SIG-M5 treated with dmso at 0.1 percent for 504 hours (cell line): ENCODE measurements around the gene LCMT1.
A peak's percentile ranks its signal among the peaks of the same experiment; 100 is the strongest.

Source experiments
- DNase-seq: peaks from one replicate; lab custom pipeline; 2025; ENCODE audit not compliant: unreplicated experiment; lab: John Stamatoyannopoulos, UW

Gene LCMT1

DNA sequence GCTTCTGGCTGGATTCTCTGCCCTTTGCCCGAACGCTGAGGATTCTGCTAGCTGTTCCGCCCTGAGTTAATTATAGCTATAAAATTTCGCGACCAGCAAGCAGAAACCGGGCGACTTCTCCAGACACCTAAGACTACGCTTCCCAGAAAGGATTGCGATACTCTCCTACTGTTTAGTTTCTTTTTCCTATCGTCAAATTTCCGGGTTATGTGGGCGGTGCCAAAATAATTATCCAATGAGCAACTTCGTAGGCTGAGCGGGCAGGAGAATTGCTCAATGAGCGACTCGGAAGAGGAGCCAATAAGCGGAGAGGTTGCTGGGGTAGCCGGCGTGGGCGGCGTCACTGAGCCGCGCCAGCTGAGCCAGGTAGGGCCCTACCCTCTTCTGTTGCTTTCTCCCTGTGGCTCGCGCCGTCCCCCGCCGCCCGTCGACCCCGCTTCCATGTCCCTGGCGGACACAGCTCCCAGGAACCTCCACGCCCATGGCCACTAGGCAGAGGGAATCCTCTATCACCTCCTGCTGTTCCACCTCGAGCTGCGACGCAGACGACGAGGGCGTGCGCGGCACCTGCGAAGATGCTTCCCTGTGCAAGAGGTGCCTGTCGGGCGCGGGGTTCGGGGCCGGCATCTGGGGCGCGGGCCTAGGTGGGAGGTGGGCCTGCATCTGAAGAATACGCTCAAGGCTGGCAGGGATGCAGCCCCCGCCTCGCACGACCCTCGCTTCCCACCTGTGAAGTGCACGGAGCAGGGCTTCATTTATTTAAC lies at the start of gene LCMT1:
TSS of gene LCMT1 (plus strand) at position 340 of the 764 bp plus-strand sequence. CDS start at position 482, 142 bp downstream.
- peak; percentile 99 for DNase-seq

DNA sequence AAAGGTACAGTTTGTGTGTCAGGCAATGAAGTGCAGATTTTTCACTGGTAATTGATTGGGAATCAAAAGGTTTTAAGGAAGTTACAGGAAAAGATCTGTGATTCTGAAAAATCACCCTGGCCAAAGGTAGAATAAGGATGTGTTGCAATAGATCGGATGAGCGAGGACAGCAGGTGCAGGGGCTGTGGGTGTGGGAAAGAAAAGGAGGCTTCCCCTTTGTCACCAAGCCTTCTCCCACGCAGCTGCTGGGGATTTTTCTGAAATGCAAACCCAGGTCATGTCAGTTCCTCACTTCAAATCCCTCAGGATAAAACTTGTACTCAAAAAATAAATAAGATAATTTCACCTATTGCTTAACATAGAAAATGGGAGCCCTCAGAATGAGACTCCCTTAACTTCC lies 48.4 kb upstream of the LCMT1 start:
- DNase-seq, result no peak

DNA sequence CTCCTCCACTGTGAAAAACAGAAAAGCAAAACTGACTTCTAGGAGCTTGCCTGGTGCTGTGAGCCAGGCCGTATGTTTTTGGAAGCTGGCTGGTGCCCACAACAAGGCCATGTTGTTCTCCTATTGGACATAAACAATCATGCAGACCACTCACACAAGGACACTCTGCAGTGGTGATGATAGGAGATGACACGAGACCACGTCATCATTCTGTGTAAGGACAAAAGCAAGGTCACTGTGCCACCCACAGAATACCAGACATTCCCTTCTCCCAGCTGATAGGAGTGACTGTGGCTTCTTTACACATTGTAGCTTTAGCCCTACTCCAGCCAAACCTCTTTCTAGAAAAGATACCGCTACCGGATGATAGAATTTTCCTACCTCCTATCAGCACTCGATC lies 47.7 kb upstream of the LCMT1 start:
- no peak for DNase-seq

DNA sequence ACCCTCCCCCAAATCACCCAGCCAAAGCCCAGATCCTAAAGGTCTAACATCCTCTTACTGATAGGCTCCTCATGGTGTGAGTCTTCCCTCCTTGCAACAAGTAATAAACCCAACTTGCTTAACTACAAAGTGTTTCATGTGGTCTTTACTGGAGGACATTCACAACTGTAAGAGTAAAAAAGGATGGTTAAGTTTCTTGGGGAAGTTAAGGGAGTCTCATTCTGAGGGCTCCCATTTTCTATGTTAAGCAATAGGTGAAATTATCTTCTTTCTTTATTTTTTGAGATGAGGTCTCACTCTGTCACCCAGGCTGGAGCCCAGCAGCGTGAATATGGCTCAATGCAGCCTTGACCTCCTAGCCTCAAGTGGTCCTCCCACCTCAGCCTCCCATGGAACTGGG lies 47.3 kb upstream of the LCMT1 start:
- DNase-seq, result peak; percentile 30

DNA sequence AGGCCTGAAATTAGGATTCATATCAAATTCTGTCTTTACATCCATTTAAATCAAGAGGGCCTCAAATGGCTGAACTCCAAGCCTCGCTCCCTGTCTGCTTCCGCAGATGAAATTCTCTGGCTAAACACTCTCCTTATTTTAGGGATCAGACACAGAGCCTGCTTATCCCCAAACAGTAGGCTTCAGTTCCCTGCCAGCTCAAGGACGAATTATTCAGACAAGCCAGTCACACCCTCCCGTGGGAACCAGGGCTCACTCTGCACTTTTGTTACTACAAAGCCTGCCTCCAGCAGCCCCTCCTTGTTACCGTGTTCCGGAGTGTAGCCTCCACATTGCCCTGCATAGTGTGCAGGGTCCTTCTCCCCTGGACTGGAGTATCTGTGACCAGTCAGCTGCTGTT lies 46.6 kb upstream of the LCMT1 start:
- no peak for DNase-seq

DNA sequence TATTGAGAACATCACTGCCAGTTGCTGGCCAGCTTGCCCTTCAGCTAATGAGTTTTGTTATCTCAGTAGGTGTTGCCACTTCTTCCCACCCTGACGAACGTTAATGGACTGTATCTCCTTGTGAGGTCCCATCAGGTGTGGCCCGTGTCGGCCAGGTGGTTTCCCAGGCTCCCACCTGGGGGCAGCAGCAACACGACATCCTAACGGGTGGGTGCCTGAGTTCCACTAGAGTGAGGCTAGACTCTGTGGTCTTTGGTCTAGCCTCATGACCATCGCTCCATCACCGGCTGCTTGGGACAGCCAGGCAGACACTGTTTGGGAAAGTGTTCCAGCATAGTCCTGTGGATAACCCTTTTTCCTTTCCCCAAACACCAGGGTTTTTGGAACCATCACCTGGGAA lies 45.6 kb upstream of the LCMT1 start:
- DNase-seq, result no peak

DNA sequence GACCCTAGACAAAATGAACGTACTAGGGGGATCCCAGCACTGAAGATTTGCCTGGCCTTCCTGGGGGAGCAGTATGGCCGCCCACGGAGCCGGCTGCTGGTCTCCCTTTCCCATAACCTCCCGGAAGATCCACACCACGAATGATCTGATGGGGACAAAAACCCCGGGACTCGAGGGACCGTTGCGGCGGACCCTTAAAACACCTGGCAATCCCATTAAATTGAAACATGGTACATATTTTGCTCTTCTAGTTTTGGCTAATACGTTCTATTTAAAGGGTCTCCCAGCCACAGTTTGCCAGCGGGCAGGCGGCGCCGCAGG lies 45.2 kb upstream of the LCMT1 start:
- DNase-seq, result no peak

DNA sequence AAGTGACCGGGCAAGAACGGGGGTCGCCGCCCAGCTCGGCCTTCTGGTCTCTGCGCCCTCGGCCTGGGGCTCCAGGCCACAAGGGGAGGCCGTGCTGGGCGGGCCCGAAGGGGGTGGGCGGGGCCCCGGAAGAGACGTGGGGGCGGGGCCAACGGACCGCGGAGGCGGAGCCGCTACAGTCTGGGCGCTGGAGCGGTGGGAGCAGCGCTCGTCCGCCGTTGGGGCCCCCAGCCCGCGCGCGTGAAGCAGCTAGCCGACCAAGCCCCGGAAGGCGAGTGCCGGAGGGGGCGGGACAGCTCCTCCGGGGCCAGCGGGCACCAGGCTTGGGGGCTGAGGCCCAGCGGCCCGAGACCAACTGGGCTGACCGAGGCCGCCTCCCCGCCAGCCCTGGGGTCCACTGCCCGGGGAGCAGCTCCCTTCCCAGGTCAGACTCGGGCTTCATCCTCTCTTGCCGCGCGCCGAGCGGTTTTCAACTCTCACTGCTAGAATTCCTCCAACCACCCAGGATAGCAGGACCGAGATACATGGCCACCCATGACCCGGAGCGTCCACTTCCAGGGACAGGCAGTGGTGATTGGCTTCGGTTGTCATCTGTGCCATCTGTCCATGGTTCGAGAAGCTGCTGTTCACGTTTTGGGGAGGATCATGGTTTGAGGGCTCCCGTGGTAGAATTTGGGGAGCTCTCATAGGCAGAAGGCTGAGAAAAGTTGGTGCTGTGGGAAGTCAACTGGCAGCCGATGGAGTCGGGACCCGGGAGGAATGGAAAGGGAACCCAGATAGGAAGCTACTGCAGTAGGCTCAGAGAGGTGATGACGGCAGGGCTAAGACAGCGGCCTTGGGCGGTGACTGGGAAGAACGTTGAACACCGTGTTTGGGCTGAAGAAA lies 44.6 kb upstream of the LCMT1 start:
- peak; percentile 55 for DNase-seq

DNA sequence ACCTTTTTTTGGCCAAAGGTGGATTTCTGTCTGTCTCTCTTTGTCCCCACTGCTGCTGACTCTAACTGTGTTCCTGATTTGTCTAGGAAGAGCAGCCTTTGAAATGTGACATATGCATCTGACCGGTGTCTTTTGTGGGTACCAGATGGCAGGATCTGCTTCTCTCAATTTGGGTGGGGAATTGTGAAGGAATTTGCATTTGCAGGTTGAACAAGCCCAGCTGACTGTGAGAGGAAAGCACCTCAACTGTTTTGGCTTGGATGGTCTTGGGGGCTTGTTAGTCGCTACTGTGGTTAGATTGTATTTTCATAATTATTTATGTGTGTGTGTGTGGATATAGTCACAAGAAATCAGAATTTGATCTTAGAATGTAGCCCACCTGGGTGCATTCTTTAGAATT lies 37.7 kb upstream of the LCMT1 start:
- DNase-seq, result no peak

DNA sequence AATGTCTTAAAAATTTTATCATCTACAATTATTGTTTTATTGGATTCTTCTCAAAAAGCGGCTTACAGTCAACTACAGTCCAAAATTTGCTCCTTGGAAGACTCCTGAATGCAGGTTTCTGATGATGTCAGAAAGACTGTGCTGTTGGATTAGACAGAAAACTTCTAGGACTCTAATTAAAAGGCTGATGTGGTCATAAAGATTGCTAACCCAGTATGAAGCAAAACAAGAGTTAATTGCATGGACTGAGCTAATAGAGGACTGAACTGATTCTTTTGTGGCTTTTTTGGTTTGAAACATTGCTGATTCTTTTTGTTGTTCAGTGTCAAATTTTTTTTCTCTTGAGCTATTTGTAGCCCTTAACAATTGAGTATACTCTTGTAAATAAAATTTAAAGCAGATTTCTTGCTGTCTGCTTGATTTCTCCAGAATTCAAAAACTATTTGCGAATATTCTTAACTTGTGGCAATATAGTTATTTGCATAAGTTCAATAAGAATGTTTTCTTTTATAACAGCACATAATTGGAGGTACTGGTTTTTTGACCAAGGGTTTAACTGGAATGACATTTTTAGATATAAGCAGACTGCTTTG lies 33.1 kb upstream of the LCMT1 start:
- no peak for DNase-seq

DNA sequence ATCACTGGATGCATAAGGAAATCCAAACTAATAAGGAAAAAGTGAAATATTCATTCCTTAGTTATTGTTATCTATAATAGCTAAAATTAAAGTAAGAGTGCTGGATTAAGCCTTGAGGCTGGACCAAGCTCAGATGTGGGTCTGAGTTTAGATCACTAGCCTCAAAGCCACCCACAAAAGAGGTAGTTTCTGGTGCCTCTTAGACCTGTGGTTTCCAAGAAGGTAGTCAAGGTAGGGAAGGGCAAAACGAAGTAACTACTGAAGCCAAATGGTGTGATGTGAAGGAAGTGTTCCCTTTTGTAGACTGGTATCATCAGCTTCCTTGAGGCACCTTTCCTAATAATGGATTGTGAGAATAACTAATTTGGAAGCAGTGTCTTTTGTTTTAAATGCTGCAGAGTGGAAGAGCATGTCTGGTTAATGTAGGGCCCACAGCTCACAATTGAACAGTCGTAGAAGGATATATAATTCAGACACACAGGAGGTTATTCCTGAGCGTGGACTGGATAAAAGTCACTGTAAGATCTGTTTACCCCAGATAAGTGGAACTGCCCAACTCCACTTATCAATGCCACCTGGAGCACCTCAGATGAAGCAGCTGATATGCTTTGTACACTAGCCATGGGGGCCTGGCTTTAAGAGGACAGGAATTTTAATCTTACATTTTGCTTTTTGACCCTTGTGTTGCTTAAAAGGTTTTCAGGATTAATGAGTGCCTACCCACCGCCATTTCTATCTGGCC lies 31.7 kb upstream of the LCMT1 start:
- DNase-seq, result no peak

DNA sequence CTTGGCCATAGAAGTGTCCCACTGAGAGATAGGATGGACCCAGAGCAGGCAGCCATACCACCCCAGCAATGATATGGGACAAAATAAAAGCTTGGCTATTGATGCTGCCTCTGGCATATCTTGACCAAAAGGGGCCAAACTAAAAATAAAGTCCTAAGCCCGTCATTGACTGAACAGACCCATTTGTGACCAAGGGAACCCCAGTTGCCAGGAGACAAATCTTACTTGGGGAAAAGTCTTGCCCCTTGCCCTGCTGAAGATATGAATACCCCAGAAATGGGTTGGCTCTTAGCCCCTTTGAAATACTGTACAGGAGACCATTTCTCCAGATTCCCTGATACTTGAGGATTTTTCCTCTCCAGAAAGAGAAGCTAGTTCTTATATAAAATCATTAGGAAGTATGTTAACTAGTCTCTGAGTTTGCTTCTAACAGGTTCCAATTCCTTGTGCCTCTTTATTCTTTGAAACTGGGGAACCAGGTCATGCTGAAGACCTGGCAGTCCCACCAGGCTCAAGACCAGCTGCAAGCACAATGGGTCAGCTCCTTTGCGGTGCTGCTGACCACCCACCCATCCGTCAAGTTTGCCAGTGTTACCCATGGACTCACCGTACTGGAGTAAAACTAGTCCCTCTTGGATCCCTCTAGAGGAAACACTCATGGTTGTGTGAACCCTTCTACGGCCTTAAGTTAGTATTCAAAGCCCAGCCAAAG lies 31.0 kb upstream of the LCMT1 start:
- no peak for DNase-seq

DNA sequence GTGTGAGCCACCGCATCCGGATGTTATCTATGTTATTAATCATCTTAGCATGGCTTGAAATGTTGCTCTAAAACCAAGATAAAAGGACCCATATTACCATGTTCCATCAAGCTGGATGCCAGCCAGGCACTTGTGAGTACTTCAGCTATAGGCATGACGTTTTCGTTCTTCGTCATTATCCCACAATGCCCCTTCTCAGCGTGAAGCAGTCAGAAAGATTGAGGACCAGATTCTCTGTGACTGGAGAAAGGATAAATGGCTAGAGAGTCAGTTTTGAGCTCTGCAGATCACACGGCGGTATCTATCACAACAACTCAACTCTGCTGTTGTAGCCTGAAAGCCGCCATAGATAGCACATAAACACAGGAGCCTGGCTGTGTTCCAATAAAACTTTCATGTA lies 29.8 kb upstream of the LCMT1 start:
- DNase-seq, result no peak

DNA sequence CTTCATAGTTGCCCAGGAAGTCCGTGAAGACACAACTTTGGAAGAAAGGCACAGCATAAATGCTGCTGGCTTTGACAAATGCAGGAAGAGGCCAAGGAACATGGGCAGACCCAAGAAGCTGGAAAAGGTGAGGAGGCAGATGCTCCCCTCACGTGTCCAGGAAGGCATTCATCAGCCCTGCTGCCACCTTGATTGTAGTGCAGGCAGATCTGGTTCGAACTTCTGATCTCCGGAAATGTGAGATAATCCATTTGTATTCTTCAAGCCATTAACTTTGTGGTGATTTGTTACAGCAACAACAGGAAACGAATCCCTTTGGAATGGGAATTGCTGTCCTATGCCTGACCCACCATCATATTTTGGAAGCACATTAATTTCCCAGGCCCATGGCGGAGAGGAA lies 28.5 kb upstream of the LCMT1 start:
- no peak for DNase-seq

DNA sequence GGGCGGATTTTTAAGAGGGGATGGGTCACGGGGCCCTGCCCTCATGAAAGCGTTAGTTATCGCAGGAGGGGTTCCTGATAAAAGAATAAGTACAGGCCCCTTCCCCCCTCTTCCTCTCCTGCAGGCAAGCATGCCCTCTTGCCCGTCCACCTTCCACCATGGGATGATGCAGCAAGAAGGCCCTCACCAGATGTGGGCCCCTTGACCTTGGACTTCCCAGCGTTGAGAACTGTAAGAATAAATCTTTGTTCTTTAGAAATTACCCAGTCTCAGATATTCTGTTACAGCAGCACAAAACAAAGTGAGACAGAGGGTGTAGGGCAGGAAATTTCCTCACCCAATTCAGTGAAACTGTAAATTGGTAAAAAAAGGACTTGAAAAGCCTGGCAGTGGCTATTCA lies 27.8 kb upstream of the LCMT1 start:
- DNase-seq, result no peak

DNA sequence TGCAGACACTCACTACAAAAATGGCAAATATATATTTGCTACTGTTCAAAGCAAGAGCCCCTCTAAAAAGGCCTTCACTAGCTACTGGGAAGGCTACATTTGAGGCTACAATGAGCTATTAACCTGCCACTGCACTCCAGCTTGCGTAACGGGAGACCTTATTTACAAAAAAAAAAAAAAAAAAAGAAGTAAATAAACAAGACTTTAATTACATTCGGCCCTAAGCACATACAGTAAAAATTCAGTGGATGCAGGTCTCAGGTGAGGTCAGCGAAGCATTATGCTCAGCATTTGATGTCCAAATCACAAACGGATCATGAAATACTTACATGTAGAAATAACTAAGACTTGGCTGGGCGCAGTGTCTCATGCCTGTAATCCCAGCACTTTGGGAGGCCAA lies 26.7 kb upstream of the LCMT1 start:
- DNase-seq, result no peak

DNA sequence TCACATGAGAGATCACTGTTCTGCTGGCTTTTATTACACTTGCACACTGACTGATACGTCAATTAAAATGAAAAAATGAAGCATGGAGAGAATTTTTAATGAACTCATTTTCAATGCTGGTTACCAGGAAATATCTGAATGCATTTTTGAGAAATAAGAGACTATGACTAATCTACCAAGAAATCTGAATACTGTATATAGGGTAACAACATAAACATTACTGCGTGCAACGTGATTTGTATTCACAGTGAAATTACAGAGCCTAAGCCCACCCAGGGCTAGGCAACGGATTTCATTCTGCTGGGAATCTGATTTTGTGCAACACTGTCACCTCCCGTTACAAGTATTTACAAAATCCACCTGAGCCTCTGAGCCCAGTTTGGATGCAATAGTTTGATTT lies 23.8 kb upstream of the LCMT1 start:
- DNase-seq, result no peak

DNA sequence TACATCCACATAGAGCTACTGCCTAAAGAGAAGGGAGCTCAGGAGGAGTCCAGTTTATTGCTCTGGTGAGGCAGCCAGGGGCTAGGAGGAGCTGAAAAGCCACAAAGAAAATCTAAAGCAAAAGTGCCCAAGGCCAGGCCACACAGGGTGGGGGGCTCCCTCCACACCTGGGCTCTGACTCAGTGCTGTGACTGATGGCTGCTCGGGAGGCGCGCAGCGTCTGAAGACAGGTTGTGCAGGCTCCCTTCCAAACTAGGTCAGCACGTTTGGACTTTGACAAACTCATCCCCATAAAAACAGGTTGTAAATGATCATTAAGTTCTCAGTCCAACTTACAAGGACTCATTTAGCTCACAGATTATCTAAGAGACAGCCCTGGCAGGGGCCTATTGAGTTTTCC lies 22.2 kb upstream of the LCMT1 start:
- no peak for DNase-seq

DNA sequence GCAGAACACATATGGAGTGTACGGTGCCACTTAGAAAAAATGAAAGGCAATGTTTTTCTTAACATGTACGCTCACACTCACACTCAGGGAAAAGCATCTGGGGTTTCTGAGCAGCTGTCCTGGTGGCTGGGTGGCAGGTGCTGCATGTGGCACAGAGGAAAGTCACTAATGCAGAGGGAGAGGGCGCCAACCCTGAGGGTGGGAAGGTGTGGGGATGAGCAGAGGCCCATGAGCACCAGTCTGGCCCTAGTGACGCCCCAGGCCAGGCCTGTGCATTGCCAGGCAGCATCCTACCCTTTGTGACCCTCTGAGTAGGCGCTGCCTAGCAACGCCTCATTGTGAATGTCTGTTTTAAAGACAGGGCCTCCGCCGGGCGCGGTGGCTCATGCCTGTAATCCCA lies 19.1 kb upstream of the LCMT1 start:
- no peak for DNase-seq

DNA sequence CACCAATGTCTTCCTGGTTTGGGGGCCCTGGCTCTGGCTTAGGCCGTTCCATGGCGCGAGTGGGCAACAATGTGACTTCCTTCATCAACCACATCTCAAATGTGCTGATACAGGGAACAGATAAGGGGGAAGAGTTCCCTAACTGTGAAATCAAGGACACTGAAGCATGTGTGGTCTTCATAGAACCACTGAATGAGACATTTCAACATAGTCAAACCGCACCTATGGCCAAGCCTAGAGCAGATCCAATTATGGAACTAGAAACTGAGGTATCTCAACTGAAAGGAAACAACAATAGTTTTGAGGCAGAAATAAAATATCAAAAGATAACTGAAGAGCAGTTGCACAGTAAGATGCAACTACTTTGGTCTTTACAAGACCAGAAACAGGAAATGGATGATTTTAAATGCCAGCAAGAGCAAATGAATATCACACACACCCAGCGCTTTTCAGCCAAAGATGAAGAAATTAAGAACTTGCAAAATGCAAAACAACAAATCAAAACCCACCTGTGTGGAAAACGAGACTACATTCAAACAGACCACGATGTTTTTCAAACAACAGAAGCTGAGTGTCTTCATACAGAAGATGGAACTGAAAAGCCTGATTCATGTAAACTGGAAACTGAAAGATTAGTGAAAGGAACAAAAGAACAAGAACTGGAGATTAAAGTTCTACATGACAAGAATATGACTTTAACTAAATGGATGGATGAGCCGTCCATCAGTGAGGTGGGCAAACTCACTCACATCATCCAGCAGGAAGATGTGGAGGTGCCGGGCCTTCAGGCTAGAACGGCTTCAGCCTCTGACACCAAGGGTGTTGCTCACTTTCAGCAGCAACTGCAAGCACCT lies 18.1 kb upstream of the LCMT1 start:
- peak; percentile 88 for DNase-seq
